ENCODE measurements around the gene ACAD8. TPM values are rescaled to one million over a fixed set of nuclear protein-coding genes. Genes with fewer than 3 reads are reported as not detected.
"Not testable (repeated sequence)": the region's sequence is repeated elsewhere in the genome, so short reads cannot be mapped to it uniquely, and the experiment has no call there.

The ACAD8 gene
- total and polyA plus RNA-seq, 8 donors, result 15.9 to 38.5 (median 18.2) TPM

GRCh38 chr11:134276396-134277182 lies 23.2 kb downstream of the ACAD8 start:
- Histone ChIP-seq H3K4me3 (peak overlapping the region in 2 of 4 donors; percentile 13 to 45), H3K36me3 (no peaks in the 10 kb centered on the region), H3K9me3 (no peaks in the 10 kb centered on the region), H3K27me3 (peaks cover 0 to 45% (median 24%) of the 10 kb centered on the region in 4 donors), H3K4me1 (peaks cover 0 to 8% (median 0%) of the 10 kb centered on the region in 3 donors), H3K27ac (no peak overlapping the region)
- no peak for FAIRE-seq
- TF ChIP-seq CTCF (IDR thresholded peaks at IDR 0.05), result no peak
- intact Hi-C loops (cut with DNase I), result no loop called here
- 1 to 2% methylated on average over 47 to 88 of the region's 88 CpGs for WGBS, 2 donors
- peak in 2 of 6 donors; percentile 66 to 73 for DNase-seq
- peak in 3 of 4 donors; percentile 43 to 65 (median 50) for ATAC-seq

- no peak for TF ChIP-seq CTCF (IDR thresholded peaks at IDR 0.05)
- Histone ChIP-seq H3K9me3 (no peaks in the 10 kb centered on the region), H3K27me3 (peaks cover 0 to 45% (median 22%) of the 10 kb centered on the region in 4 donors), H3K4me1 (peaks cover 0 to 8% (median 0%) of the 10 kb centered on the region in 3 donors), H3K4me3 (peak overlapping the region in 1 of 4 donors; percentile 45), H3K27ac (no peak overlapping the region), H3K36me3 (no peaks in the 10 kb centered on the region)
- ATAC-seq (no peak), DNase-seq (no peak), FAIRE-seq (no peak)
- 19 to 20% methylated on average over 36 of the region's 36 CpGs for WGBS, 2 donors
- intact Hi-C loops (cut with DNase I), result no loop called here
These were observed 24.0 kb downstream of the ACAD8 start for GRCh38 chr11:134277183-134278001.

- H3K27me3 ChIP-seq, result peaks cover 0 to 45% (median 20%) of the 10 kb centered on the region in 4 donors
- no peak for FAIRE-seq
- no peak overlapping the region for H3K27ac ChIP-seq
- H3K36me3 ChIP-seq, result no peaks in the 10 kb centered on the region
- DNase-seq, result no peak
- H3K9me3 ChIP-seq, result no peaks in the 10 kb centered on the region
- ATAC-seq, result no peak
- TF ChIP-seq CTCF (IDR thresholded peaks at IDR 0.05), result no peak
- peaks cover 0 to 8% (median 0%) of the 10 kb centered on the region in 3 donors for H3K4me1 ChIP-seq
- no peak overlapping the region for H3K4me3 ChIP-seq
- intact Hi-C loops (cut with DNase I), result no loop called here
- 81 to 94% methylated on average over 4 of the region's 4 CpGs for WGBS, 2 donors
These were observed 25.0 kb downstream of the ACAD8 start for GRCh38 chr11:134278356-134278755.

- H3K27ac ChIP-seq; FAIRE-seq; ATAC-seq; H3K4me1 ChIP-seq; H3K9me3 ChIP-seq; DNase-seq; H3K4me3 ChIP-seq; intact Hi-C loops (cut with DNase I); H3K36me3 ChIP-seq: not testable (repeated sequence)
- WGBS, 2 donors, result 81% methylated on average over 11 of the region's 17 CpGs; no CpG with 5 or more reads in 1 of the 2 donors
- H3K27me3 ChIP-seq, result peaks cover 0 to 13% (median 3%) of the 10 kb centered on the region in 4 donors
These were observed 28.3 kb downstream of the ACAD8 start for GRCh38 chr11:134281635-134282034.
